Right hindlimb (tissue), 1 donor: ENCODE data around the gene LGALS8.
"Not testable (repeated sequence)": the region's sequence is repeated elsewhere in the genome, so short reads cannot be mapped to it uniquely, and the experiment has no call there.

Experiments
- DNase-seq: peaks from one replicate; pipeline ENCODE4 v3.0.0-alpha.2; 2018

The LGALS8 gene

DNA sequence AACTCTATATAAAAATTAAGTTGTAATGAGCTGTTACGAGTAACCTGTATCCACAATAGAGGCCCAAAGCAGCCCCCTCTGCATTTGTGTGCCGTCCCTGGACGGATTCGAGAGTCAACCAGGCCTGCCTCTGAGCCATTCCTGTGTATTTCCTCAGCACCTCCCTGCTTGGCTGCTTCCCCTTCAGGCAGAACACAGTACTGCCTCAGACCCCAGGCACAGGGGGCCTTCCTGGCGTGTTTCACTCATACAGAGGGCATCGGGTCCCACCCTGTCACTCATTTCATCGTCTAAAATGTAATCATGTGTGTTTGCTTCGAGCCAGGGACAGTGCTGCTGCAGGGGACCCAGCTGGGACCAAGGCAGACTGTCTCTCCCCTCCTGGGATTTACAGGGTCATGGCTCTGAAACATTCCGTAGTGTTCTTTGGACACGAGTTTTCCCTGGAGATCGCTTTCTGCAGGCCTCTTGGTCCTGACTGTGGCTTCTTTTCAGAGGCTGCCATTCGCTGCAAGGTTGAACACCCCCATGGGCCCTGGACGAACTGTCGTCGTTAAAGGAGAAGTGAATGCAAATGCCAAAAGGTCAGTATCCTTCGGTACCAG, 19.4 kb downstream of the LGALS8 start:
- no peak for DNase-seq

DNA sequence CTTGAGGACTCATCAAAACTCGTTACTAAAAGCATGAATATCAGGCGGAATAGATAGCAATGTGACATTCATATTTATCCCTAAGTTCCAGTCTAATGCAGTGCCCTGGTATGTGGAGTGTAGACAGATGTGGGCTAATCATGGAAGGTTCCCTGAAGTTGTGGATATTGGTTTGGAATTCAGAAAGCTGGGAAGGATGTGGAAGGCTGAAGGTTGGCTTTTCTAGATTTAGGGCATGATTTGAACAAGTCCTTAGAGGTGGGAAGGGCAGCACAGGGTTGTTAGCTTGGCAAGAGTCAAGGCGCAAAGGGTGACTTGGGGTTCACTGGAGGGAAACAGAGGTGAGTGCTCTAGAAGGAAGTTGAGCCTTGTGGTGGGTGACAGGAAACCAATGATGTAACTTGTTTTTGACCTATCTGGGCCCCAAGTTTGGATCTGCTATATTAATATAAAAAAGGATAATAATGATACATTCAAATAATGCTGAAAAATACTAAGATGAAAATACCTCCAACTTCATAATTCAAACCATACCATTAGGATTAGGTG, 21.9 kb downstream of the LGALS8 start:
- no peak for DNase-seq

DNA sequence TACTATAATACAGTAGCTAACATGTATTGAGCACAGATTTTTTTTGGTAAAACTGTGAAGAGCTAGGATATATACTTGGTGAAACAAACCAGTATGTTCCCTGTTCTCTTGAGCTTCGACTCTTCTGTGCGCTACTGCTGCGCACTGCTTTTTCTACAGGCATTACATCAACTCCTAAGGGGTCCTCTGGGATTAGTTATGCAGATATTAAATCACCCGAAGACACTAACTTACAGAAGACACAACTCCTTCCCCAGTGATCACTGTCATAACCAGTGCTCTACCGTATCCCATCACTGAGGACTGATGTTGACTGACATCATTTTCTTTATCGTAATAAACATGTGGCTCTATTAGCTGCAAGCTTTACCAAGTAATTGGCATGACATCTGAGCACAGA, 24.7 kb downstream of the LGALS8 start:
- DNase-seq: no peak

DNA sequence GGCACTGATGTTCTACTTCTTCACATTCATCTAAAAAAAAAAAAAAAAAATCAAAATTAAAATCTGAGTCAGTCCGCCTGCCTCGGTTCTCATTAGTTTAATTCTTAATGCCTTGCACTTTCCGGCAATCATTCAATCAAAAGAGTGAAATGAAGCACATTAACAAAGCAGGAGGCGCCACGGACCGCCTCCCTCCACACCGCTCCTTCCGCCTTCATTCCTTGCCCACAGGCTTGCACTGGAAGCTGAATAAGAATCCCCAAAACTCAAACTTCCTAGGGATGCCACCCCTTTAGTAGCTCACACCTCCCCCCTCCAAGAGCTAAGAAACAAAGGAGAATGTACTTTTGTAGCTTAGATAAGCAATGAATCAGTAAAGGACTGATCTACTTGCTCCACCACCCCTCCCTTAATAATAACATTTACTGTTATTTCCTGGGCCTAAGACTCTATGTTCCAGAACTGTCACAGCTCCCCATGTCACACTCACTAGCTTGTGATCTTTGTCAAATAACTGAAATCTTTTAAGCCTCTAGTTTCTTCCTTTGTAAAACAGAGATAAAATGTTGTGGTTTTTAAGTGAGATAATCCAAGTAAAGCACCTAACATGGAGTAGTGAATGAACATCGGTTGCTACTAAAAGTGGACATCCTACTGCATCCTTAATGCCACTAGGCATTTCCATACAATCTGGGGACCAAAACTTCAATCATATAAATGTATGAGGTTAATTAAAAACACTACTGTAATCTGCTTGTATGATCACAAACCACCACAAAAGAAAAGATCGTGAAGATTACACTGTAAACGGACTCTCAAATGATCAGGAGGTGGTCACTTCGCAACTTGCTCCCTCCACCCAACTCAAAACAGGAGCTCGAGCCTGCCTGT, 27.4 kb downstream of the LGALS8 start:
- no peak for DNase-seq

DNA sequence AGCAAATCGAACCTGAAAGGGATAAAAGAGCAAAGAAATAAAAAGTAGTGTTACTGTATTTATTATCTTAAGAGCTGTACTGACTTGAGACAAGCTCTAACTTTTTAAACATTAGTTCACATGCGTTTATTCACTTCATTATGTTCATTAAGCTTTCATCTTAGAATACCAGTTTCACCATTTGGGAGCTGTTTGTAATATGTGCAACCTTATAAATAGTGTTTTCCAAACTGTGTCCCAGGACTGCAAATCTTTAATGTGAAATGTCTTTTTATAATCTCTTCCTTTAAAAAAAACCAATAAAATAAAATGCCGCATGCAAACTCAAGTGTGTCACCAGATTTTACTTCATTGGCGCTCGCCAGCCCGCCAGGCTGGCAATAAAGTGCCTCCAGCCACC, 28.3 kb downstream of the LGALS8 start:
- DNase-seq: no peak

GRCh38 chr1:236552901-236553300, 29.1 kb downstream of the LGALS8 start:
- no peak for DNase-seq

DNA sequence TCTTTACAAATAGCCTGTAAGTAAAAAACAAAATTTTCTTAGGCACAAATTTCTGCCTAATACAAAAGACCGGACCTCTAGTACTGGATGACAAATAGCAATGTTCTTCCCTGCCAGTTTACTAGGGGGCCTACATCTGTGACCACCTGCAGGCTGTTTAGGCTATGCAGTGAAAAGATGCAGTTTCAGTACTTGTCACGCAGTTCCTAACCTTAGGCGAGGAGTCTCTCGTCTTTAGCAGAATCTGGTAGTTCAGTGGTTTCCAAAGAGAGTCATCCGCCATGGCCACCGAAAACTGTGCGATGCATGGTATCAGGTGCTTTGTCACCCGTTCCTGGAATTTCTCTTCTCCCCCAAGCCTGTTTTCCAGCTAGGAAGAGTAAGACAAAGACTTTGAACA, 29.6 kb downstream of the LGALS8 start:
- DNase-seq: no peak

GRCh38 chr1:236556606-236557005, 32.8 kb downstream of the LGALS8 start:
- DNase-seq: no peak

DNA sequence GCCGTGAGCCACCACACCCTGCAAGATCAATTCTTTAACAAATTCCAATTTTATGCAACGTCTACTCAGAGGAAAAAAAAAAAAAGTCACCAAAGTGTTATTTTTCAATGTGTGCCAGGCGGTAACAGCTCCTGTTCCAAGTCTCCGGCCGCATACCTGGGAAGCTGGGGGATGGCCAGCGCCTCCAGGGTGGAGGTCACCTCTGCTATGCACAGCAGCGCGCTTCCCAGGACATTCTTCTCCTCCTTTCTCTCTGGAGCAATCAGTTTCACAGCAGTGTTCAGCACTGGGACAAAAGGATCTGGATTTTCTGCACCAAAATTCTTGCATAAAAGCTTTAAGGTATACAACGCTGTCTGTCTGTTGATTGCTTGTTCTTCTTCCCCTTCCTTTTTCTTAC, 34.3 kb downstream of the LGALS8 start:
- no peak for DNase-seq

GRCh38 chr1:236558846-236559245, 35.1 kb downstream of the LGALS8 start:
- DNase-seq: no peak

DNA sequence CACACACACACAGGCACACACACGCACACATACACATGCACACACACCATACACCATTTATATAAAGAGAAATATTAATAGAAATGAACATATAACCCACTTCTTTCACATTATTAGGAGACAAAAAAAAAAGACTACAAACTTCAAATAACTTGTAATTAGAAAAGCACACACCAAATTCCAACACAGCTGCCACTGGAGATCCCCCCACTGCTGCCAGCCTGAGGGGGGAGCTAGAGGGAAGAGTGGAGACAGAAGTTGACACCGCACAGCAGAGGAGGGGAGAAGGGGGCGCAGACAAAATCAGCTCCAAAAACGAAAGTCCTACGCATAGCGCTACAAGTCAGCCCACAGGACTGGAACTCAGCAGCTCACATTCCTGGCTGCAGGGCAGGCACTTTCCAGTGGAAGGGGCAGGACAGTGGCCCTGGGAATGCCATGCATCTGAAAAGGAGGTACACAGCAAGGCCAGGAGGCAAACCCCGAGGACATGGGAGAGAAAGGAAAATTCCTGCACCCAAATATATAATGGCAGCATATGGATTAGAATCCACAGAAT, 36.5 kb downstream of the LGALS8 start:
- no peak for DNase-seq

- DNase-seq: no peak
These were observed 38.2 kb downstream of the LGALS8 start for GRCh38 chr1:236561976-236562375.

DNA sequence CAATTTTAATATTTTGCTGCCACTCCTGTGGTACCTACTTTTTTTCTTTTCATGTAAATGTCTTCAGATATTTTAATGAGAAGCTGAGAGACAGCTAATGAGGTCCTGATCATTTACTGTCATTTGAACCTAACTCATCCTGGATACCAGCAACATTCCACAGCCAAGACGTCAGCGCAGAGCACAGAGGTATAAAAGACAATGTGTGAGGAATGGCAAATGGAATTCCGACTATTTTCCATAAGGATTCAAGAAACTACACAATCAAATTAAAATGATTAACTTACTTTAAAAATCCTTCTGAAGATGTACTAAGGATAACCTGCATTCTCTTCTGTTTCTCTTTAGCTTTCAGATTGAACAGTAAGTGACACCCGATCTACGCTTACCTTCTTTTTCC, 41.7 kb downstream of the LGALS8 start:
- DNase-seq: no peak

DNA sequence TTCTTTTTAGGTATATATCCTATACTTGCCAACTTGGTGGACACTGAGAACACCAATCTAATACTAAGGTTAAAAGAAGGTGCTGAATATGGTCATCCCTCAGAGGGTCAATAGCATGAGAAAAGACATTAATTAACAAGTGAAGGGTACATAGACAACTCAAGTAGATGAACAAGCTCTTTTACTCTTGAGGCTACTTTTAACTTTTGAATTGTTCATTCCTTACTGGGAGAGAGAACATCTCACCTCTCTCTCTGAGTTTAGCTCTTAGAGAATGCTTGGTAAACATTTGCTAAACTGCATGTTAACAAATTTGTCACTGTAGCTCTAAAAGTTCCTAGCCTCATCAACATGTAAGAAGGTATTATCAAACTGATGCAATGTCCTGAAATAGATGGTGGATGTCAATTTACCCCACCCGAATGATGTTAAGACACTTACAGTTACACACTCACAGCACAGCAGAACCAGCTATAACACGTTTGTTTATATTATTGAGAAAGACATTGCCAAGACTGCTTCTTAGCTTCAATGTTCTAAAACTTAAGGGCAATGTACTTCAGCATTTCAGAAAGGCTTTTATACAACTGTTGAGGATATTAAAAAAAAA, 44.6 kb downstream of the LGALS8 start:
- no peak for DNase-seq

GRCh38 chr1:236575523-236575922, 51.7 kb downstream of the LGALS8 start:
- DNase-seq: no peak

DNA sequence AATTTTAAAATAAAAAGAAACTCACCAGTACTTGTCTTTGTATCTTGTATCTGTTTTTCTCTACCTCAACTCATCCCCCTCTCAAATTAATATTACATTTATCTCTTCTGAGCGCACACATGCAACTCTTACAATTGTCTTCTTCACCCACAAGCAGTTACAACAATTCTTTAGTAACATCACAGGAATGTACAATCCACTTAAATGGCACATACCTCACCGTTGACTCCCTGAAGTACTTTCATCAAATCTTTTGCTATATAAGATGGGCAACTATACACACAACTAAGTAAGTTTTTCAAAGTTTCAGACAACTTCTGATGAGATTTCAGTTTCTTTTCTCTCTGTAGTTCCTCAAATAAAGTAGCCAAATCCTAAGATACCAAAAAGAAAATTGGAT, 52.2 kb downstream of the LGALS8 start:
- DNase-seq: no peak

- DNase-seq: not testable (repeated sequence)
These were observed 53.3 kb downstream of the LGALS8 start for GRCh38 chr1:236577041-236577440.

DNA sequence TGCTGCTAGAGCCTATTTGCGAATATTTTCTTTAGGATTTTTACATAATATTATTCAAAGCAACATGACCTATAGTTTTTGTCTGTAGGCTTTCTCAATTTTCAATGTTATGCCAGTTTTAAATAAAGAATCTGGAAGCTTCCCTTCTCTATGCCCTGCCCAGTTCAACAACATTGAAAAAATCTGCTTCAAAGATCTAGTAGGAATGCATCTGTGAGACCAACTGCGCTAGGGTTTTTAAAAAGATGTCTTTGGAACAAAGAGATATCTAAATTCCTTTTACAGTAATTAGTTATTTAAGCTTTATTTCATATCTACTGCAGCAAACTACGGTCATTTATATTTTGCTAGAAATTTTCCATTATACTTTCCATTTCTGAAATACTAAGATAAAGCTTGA, 54.9 kb downstream of the LGALS8 start:
- no peak for DNase-seq

- DNase-seq: not testable (repeated sequence)
These were observed 56.6 kb downstream of the LGALS8 start for GRCh38 chr1:236580404-236580803.

DNA sequence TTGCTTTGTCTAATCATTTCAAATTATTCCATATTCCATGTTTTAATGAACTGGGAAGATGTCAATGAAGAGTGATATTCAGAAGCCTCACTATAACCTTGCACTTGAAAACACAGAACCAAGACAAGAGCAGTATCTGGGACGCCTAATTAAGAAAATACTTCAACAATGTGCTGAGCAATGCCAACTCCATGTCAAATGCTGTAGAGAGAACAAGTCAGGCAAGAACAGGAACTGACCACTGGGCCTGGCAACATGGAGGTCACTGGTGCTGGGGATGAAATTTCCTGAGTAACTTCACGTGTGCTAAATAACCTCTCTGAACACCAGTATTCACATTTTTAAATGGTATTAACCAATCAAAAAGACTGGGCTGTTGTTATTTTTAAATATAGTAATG, 57.7 kb downstream of the LGALS8 start:
- DNase-seq: no peak

- DNase-seq: no peak
These were observed 65.7 kb downstream of the LGALS8 start for GRCh38 chr1:236589531-236589930.

GRCh38 chr1:236590553-236591150, 66.9 kb downstream of the LGALS8 start:
- DNase-seq: no peak

DNA sequence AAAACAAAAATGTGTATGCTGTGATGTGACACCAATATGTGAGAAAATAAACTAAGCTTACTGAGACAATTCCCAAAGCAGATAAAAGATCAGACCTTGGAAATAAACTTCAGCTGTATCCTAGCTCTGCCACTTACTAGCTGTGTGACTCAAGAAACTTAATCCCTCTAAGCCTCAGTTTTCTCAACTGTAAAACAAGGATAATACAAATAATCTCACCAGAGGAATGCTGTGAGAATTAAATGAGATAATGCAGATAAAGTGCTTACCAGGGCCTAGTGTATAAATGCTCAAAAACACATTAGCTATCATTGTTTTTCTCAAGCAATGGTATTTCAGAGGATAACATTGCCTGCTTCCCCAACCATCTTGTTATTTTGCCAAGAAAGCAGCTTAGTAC, 78.4 kb downstream of the LGALS8 start:
- DNase-seq: no peak
